ENCODE data around the gene HNRNPA2B1. TPM values are rescaled to one million over a fixed set of nuclear protein-coding genes. Genes with fewer than 3 reads are reported as not detected.

HNRNPA2B1 gene
- total RNA-seq, 1 experiment from 2014 or later, result 1,137 TPM

GRCh38 chr7:26179826-26180497 is 20.6 kb downstream of the HNRNPA2B1 start:
- DNase-seq, result no peak
- H3K27me3 Mint-ChIP-seq (ENCODE audit: low read depth), result peaks cover 1% of the 10 kb centered on the region; the same call in 1 of the 2 replicates
- no peak for TF ChIP-seq CTCF (conservative IDR thresholded peaks at IDR 0.05)
- Histone ChIP-seq H3K4me1 (ENCODE audit: insufficient read depth, low read length) (no peaks in the 10 kb centered on the region; the same call in 1 of the 2 replicates), H4K91ac (ENCODE audit: insufficient read length, low read depth, low read length) (no peak overlapping the region), H2AFZ (ENCODE audit: low read length) (no peak overlapping the region), H3K4me2 (ENCODE audit: insufficient read depth, insufficient read length, low read length) (no peak overlapping the region), H3K14ac (ENCODE audit: insufficient read depth, low read length) (no peak overlapping the region), H3K18ac (ENCODE audit: insufficient read length, low read depth, low read length) (no peak overlapping the region), H3K4ac (ENCODE audit: low read depth, low read length) (no peak overlapping the region), H3K79me2 (ENCODE audit: insufficient read depth, low read length) (no peaks in the 10 kb centered on the region; the same call in 1 of the 2 replicates), H3K56ac (ENCODE audit: insufficient read length, low read depth, low read length) (no peak overlapping the region), H3T11ph (ENCODE audit: low read length) (no peak overlapping the region), H3K23me2 (ENCODE audit: insufficient read length, low read depth, low read length, poor library complexity, severe bottlenecking) (no peaks in the 10 kb centered on the region), H4K8ac (replicated peaks; ENCODE audit: insufficient read length, low read depth, low read length) (no peak overlapping the region), H2BK20ac (ENCODE audit: low read depth, low read length, poor library complexity, severe bottlenecking) (no peak overlapping the region), H3K23ac (ENCODE audit: insufficient read length, low read depth, low read length) (no peak overlapping the region), H2BK15ac (ENCODE audit: low read depth, low read length) (no peak overlapping the region), H2AK5ac (ENCODE audit: insufficient read length, low read length) (no peak overlapping the region), H2BK12ac (ENCODE audit: insufficient read length, low read depth, low read length) (no peak overlapping the region), H2BK120ac (ENCODE audit: low read depth, low read length, poor library complexity, severe bottlenecking) (no peak overlapping the region), H4K5ac (ENCODE audit: insufficient read length, low read depth, low read length) (no peak overlapping the region), H2BK5ac (ENCODE audit: insufficient read length, low read length) (no peak overlapping the region), H3K27ac (ENCODE audit: insufficient read length, low read depth, low read length) (no peak overlapping the region), H4K20me1 (ENCODE audit: control insufficient read depth, insufficient read depth, insufficient read length) (no peaks in the 10 kb centered on the region), H3K27me3 (ENCODE audit: insufficient read depth, low read length) (no peaks in the 10 kb centered on the region), H3K9ac (ENCODE audit: extremely low read depth, insufficient read length, low read length) (no peak overlapping the region), H3K79me1 (ENCODE audit: insufficient read depth, low read depth, low read length, poor library complexity, severe bottlenecking) (no peaks in the 10 kb centered on the region), H3K9me3 (ENCODE audit: control insufficient read depth, low read depth, low read length) (no peaks in the 10 kb centered on the region)
- H3K9me3 Mint-ChIP-seq, result peaks cover 10 to 13% of the 10 kb centered on the region in 2 experiments
- H3K4me1 Mint-ChIP-seq, result peaks cover 6 to 15% of the 10 kb centered on the region in 2 experiments; a peak in 3 of 4 replicates
- peaks cover 23 to 50% (median 45%) of the 10 kb centered on the region in 3 experiments for H3K36me3 Mint-ChIP-seq (ENCODE audit: insufficient read depth in 1 of 3, low read depth in 3 of 3)
- WGBS (ENCODE audit: extremely low coverage, insufficient read length, low lambda C conversion rate), result no CpG with 5 or more reads among the region's 8 CpGs
- H3K4me3 Mint-ChIP-seq, result no peak overlapping the region
- H3K27ac Mint-ChIP-seq, result peak overlapping the region in 2 of 3 experiments; percentile 20 to 57; a peak in 2 of 7 replicates
